Measurements from ENCODE around the gene FAR2. TPM values are rescaled to one million over a fixed set of nuclear protein-coding genes. Genes with fewer than 3 reads are reported as not detected.

Gene FAR2
- total RNA-seq, 1 experiment from 2014 or later = 22.1 TPM

- Histone ChIP-seq H4K8ac (replicated peaks; ENCODE audit: insufficient read length, low read depth, low read length) (no peak overlapping the region), H4K5ac (ENCODE audit: insufficient read length, low read depth, low read length) (no peak overlapping the region), H2AK5ac (ENCODE audit: insufficient read length, low read length) (no peak overlapping the region), H3T11ph (ENCODE audit: low read length) (no peak overlapping the region), H3K23ac (ENCODE audit: insufficient read length, low read depth, low read length) (no peak overlapping the region), H2BK5ac (ENCODE audit: insufficient read length, low read length) (no peak overlapping the region), H3K56ac (ENCODE audit: insufficient read length, low read depth, low read length) (no peak overlapping the region), H4K20me1 (ENCODE audit: control insufficient read depth, insufficient read depth, insufficient read length) (no peaks in the 10 kb centered on the region), H3K27ac (ENCODE audit: insufficient read length, low read depth, low read length) (no peak overlapping the region), H2BK15ac (ENCODE audit: low read depth, low read length) (no peak overlapping the region), H3K4me1 (ENCODE audit: insufficient read depth, low read length) (no peaks in the 10 kb centered on the region), H3K4me2 (ENCODE audit: insufficient read depth, insufficient read length, low read length) (no peak overlapping the region), H3K14ac (ENCODE audit: insufficient read depth, low read length) (no peak overlapping the region), H3K4ac (ENCODE audit: low read depth, low read length) (no peak overlapping the region), H3K9ac (ENCODE audit: extremely low read depth, insufficient read length, low read length) (no peak overlapping the region), H2BK120ac (ENCODE audit: low read depth, low read length, poor library complexity, severe bottlenecking) (no peak overlapping the region), H4K91ac (ENCODE audit: insufficient read length, low read depth, low read length) (no peak overlapping the region), H3K23me2 (ENCODE audit: insufficient read length, low read depth, low read length, poor library complexity, severe bottlenecking) (no peaks in the 10 kb centered on the region), H3K18ac (ENCODE audit: insufficient read length, low read depth, low read length) (no peak overlapping the region), H2BK20ac (ENCODE audit: low read depth, low read length, poor library complexity, severe bottlenecking) (no peak overlapping the region), H3K79me1 (ENCODE audit: insufficient read depth, low read depth, low read length, poor library complexity, severe bottlenecking) (no peaks in the 10 kb centered on the region), H3K27me3 (ENCODE audit: insufficient read depth, low read length) (no peaks in the 10 kb centered on the region), H2AFZ (ENCODE audit: low read length) (no peak overlapping the region), H2BK12ac (ENCODE audit: insufficient read length, low read depth, low read length) (no peak overlapping the region), H3K79me2 (ENCODE audit: insufficient read depth, low read length) (no peaks in the 10 kb centered on the region), H3K9me3 (ENCODE audit: control insufficient read depth, low read depth, low read length) (no peaks in the 10 kb centered on the region)
- no peak overlapping the region for H3K4me3 Mint-ChIP-seq
- no peak for DNase-seq
- H3K27me3 Mint-ChIP-seq (ENCODE audit: low read depth) = no peaks in the 10 kb centered on the region
- no peak overlapping the region for H3K27ac Mint-ChIP-seq
- H3K4me1 Mint-ChIP-seq = 0 out of 4 replicates have a peak, but pooled peaks cover 0 to 2% of the 10 kb centered on the region in 2 experiments
- no peak for TF ChIP-seq CTCF (conservative IDR thresholded peaks at IDR 0.05)
- peaks cover 0 to 2% (median 0%) of the 10 kb centered on the region in 3 experiments; a peak in 1 of 7 replicates for H3K36me3 Mint-ChIP-seq (ENCODE audit: insufficient read depth in 1 of 3, low read depth in 3 of 3)
- WGBS (ENCODE audit: extremely low coverage, insufficient read length, low lambda C conversion rate) = no CpG with 5 or more reads among the region's 2 CpGs
- no peaks in the 10 kb centered on the region; a peak in 1 of 5 replicates for H3K9me3 Mint-ChIP-seq
Observed at GRCh38 chr12:29216266-29216665, 67.2 kb downstream of the FAR2 start.
